Activated T-cell treated with anti-CD3 and anti-CD28 coated beads, Interleukin-2, amount 50 U/mL, for 48 hours (primary cell): ENCODE results near the gene PTPN23.
"Not testable (repeated sequence)": the region's sequence is repeated elsewhere in the genome, so short reads cannot be mapped to it uniquely, and the experiment has no call there.

Experiments used
- DNase-seq, 2 experiments: peaks; one replicate each; pipeline ENCODE4 v3.0.0-alpha.2; 2020

PTPN23 gene

DNA sequence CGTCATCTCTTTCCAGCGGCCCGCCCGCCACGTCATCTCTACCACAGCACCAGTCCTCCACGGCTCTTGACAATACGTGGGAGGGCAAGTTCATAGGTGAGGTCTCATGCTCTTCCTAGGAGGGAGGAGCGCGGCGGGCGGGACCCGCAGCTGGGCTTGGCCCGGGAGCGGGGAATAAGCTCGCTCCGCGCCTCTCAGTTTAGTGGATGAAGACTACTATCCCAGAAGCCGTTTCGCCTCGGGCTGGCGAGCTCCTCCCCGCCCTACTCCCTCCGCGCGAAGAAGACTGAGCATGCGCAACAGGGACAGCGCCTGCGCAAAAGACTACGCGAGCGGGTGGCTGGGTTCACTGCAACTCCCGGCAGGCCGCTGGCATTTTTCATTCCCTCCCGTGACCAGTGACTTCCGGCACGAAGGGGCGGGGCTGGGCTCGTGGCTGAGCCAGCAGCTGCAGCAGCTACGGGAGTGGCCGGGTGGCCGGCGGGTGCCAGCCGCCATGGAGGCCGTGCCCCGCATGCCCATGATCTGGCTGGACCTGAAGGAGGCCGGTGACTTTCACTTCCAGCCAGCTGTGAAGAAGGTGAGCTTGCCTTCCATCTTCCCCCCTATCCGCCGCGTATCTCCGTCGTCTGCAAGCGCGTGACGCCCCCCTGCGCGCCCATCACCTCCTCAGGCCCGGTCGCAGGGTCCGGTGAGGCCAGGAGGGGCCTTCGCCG lies at the start of gene PTPN23:
Gene PTPN23 (plus strand): TSS at position 421 of the 716 bp plus-strand sequence. CDS start 76 bp downstream, at position 497.
- DNase-seq = peak; percentile 99

DNA sequence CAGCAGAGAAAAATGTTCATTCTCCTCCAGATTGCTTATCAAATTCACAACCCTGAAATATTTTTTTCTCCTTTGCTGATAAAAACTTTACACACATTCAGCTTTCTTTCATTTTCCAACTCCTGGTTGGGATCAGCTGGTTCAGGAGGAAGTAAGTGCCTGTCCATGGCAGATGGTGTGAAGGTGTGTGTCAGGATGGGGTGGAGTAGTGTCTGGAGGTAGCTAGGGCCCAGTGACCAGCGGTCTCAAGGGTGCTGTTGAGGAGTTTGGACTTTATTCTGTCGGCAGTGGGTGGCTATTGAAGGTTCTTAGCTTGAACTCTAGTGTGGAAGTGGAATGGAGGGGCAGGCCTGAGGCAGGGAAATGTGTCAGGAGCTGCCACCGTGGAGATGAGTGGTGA lies 46.9 kb upstream of the PTPN23 start:
- DNase-seq = no peak

GRCh38 chr3:47337656-47338055 lies 43.2 kb upstream of the PTPN23 start:
- no peak for DNase-seq

DNA sequence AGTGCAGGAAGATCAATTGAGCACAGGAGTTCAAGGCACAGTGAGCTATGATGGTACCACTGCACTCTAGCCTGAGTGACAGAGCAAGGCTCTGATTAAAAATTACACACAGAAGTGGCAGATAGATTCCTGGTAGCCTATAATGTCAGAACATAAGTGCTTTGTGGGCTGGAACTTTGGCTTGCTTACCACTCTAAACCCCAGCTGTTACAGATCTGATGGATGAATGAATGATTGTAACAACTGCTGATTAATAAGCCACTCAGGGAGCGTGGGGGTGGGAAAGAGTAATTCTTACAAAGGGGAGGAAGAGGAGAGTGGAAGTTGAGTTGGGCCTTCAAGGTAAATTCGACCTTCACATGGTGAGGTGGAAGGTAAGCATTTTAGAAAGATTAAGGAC lies 40.9 kb upstream of the PTPN23 start:
- no peak for DNase-seq

DNA sequence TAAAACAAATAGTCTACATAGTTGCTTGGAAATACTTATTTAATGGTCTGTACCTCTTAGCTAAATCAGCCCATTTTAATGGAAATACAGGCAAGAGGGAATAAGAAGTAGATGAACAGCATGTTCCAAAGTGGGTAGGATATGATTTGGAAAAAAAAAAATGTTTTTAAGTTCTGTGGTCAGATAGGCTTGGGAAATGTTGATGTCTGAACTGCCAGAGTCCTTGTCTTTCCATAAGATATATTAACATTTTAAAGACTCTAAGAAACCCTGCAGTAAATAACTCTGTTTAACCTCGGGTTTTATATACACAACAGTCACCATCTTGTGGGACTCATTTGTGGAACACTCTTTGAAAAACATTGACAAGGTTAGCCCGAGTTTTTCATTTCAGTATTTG lies 40.0 kb upstream of the PTPN23 start:
- no peak for DNase-seq

DNA sequence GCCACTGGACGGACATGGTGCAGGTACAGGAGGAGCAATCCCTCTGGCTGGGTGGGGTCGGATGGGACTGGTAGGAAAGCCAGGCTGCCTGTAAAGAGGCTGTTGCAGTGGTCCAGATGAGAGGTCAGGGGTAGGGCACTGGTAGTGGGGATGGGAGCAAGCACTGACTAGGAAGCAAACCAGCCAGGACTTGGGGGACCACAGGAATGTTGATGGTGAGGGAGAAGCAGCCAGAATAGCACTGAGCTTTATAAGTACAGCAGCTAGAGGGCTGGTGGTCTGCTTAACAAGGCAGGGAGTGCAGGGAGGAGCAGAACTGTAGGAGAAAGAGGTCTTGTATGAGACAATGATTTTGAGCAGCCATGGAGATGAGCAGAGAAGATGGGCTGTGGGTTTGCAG lies 38.7 kb upstream of the PTPN23 start:
- DNase-seq = no peak

DNA sequence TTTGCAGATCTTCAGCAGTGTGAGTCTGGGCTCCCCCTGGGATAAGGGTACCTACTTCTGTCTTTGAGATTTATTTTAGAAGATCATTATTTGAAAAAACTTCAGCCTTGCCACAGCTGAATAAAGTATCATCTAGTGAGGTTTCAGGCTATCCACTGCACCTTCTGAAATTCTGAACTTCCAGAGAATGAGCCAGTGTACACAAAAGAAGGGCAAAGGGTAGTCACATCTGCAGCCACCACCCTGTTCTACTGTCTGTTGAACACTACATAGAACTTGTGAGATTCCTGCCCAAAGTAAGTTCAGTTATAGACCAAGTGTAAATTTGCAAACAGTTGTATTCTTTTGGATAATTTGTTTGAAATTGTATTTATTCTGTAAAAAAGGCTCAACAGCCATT lies 38.0 kb upstream of the PTPN23 start:
- DNase-seq = no peak

DNA sequence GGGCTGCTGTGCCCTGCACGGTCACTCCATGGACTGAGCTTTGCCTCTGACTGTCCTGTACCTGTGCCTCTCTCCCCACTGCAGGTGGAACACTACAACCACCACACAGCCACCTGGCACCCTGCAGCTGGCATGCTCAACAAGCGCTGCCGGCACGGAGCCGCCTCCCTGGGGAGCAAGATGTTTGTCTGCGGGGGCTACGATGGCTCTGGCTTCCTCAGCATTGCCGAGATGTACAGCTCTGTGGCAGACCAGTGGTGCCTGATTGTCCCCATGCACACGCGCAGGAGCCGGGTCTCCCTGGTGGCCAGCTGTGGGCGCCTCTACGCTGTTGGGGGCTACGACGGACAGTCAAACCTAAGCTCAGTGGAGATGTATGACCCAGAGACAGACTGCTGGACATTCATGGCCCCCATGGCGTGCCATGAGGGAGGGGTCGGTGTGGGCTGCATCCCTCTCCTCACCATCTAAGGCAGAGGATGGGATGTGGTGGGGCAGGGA lies 37.3 kb upstream of the PTPN23 start:
- no peak for DNase-seq

GRCh38 chr3:47344971-47345370 lies 35.9 kb upstream of the PTPN23 start:
- no peak for DNase-seq

- DNase-seq = no peak
Observed at GRCh38 chr3:47347217-47347801, 33.5 kb upstream of the PTPN23 start.

DNA sequence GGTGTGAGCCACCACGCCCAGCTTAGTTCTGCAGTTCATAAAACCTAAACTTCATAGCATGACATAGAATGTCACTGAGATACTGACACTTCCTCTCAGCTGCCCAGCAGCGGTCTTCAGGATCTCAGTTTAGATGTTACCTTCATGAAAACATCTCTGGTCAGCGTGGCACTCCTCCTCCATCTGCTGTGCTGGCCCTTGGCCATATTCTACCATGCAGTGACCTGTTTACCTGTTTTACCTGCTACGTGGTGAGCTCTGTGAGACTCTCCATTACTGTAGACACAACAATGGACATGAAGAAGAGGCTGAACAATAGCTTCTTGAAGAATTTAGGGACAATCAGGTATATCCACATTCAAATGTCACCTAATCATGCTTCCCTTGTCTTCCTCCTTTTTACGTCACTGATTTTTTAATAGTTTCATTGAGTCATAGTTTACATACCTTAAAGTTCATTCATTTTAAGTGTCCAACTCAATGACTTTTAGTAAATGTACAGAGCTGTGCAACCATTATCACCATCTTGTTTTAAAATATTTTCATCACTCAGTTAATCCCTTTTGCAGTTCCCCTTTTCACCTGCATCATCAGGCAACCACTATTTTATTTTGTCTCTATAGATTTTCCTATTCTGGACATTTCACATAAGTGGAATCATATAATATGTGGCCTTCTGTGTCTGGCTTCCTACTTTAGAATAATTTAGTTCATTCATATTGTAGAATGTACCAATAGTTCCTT lies 32.2 kb upstream of the PTPN23 start:
- DNase-seq = no peak

DNA sequence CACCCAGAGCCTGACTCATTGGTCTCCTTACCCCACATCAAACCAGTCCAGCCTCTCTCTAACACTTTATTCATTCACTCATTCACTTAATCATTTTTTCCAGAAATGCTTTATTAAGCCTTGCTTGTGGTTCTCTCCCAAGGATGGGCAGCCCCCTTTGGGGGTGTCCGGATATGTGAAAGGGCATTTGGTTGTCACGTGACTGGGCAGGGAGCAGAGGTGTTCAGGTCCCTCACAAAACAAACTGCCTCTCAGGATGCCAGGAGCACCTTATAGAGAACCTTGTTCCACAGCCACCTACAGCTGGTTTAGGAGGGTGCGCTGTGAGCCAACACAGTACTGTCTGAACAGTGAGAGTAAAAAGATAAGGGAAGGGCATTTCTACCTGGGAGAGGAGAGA lies 25.8 kb upstream of the PTPN23 start:
- no peak for DNase-seq

DNA sequence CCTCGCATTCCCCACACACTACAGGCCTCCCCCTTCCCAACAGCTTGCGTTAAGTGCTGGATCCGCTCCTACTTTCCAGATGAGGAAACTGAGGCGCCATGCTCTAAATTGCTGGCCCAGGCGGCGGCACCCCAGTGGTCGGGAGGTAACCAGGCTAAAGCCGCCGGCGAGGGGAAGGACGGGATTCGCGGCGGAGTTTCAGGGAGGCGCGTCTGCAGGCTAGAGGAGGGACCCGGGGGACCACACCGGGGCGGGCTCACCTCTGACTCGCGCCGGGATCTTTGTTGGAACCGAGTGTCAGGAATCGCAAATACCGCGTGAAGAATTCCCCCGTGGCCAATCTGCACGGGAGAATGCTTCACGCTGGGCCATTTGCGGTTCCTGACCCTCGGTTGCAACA lies 24.6 kb upstream of the PTPN23 start:
- no peak for DNase-seq

- DNase-seq = no peak
Observed at GRCh38 chr3:47359323-47359722, 21.5 kb upstream of the PTPN23 start.

GRCh38 chr3:47360110-47360517 lies 20.7 kb upstream of the PTPN23 start:
- peak; percentile 39 to 49 for DNase-seq

DNA sequence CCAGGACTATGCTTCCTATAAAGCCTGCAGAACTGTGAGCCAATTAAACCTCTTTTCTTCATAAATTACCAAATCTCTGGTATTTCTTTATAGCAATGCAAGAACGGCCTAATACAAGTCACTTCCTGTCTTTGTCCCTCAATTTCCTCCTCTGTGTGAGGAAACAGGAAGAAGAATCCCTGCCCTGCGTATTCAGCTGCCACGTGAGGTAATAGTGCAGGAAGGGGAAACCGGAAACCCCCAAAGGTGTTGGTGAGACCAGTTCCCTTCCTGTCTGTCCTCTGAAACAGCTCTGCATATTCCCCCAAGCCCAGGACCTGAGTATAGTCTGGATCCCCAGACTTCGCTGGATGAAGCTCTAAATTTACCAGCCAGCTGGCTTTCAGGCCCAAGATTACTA lies 18.1 kb upstream of the PTPN23 start:
- no peak for DNase-seq

DNA sequence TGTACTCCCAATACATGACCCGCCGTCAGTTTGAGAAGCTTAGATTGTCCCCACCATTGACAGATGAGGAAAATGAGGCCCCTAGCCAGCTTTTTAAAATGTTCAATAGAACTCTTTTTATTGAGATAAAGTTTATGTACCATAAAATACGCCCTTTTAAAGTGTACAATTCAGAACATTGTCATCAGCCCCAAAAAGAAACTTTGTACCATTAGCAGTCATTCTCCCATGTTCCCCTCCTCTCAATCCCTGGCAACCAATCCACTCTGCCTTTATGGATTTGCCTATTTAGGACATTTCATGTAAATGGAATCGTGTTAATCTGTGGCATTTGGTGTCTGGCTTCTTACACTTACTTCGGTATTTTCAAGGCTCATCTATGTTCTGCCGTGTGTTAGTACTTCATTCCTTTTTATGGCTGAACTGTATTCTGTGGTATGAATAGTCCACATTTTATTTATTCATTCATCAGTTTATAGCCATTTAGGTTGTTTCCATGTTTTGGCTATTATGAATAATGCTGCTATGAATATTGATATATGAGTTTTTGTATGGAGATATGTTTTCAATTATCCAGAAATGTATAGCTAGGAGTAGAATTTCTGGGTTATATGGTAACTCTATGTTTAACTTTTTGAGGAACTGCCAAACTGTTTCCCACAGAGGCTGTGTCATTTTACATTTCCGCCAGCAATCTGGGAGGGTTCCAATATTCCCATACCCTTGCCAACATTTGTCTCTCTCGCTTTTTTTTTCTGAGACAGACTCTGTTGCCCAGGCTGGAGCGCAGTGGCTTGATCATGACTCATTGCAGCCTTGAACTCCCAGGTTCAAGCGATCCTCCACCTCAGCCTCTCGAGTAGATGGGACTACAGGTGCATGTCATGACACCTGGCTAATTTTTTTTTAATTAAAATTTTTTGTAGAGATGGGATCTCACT lies 15.3 kb upstream of the PTPN23 start:
- no peak for DNase-seq

- DNase-seq = no peak
Observed at GRCh38 chr3:47366833-47367232, 14.0 kb upstream of the PTPN23 start.

DNA sequence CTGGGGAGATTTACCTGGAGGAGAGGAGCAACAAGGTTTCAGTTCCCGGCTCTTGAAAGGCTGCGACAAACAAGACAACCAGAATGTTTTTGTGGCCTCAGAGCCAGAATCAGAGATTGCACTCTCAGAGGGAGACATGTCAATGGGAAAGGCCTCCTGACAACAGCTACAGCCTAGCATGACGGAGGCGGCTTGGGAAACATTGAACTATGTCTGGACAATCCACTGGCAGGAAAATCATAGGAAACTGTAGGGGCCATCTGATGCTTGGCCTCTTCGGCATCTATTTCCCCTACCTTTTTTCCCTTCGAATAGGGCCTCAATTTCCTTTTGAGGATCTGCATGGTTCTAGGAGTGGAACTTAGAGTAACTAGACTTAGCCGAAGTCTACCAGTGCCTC lies 13.2 kb upstream of the PTPN23 start:
- DNase-seq = no peak

- not testable (repeated sequence) for DNase-seq
Observed at GRCh38 chr3:47370020-47370419, 10.8 kb upstream of the PTPN23 start.

- peak; percentile 40 to 54 for DNase-seq
Observed at GRCh38 chr3:47370887-47371697, 9.7 kb upstream of the PTPN23 start.

DNA sequence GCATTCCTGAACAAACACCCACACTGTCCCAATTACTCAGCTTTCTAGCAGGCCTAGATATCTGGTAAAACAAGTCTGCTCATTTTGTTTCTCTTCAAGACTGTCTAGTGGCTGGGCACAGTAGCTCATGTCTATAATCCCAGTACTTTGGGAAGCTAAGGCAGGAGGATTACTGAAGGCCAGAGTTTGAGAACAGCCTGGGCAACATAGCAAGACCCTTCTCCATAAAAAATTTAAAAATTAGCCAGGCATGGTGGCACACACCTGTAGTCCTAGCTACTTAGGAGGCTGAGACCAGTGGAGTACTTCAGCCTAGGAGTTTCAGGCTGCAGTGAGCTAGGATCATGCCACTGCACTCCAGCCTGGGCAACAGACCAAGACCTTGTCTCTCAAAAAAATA lies 6.2 kb upstream of the PTPN23 start:
- no peak for DNase-seq
